SK-N-SH (cell line): ENCODE results near the gene SURF4.

Experiments used
- ELF1 ChIP-seq: IDR thresholded peaks from 2 replicates; pipeline ENCODE4 v1.4.0; 2012
- EP300 ChIP-seq, 2 experiments: IDR thresholded peaks; 2 replicates each; pipeline versions ENCODE4 v1.4.0 to v1.6.1; 2012; ENCODE audit warnings: borderline replicate concordance in 1 of 2, low read depth in 1 of 2, low read length in 1 of 2
- NRF1 ChIP-seq: IDR thresholded peaks from 2 replicates; pipeline ENCODE4 v1.6.1; 2012; ENCODE audit warnings: low read depth, mild to moderate bottlenecking, low read length
- RAD21 ChIP-seq: IDR thresholded peaks from 2 replicates; pipeline ENCODE4 v1.6.1; 2012; ENCODE audit warnings: mild to moderate bottlenecking, low read length
- TCF12 ChIP-seq: IDR thresholded peaks from 2 replicates; pipeline ENCODE4 v1.4.0; 2012
- YY1 ChIP-seq: IDR thresholded peaks from 2 replicates; pipeline ENCODE4 v1.4.0; 2012; ENCODE audit warnings: low read depth, mild to moderate bottlenecking
- TF ChIP-seq, protein P1 (sequence below): fragments of 200-600 bp; sonication (generic); IDR thresholded peaks from 2 replicates; pipeline ENCODE4 v1.6.1; 2017; ENCODE audit warnings: antibody characterized with exemption, mild to moderate bottlenecking, moderate library complexity
- TF ChIP-seq, protein P2 (sequence below): fragments of 150-350 bp; IDR thresholded peaks from 2 replicates; pipeline ENCODE4 v1.6.1; 2017; ENCODE audit warnings: antibody characterized with exemption, low read length, low read depth, borderline replicate concordance
- TF ChIP-seq, protein P3 (sequence below): IDR thresholded peaks from 2 replicates; pipeline ENCODE4 v1.4.0; 2012; ENCODE audit warnings: low read depth

DNA sequence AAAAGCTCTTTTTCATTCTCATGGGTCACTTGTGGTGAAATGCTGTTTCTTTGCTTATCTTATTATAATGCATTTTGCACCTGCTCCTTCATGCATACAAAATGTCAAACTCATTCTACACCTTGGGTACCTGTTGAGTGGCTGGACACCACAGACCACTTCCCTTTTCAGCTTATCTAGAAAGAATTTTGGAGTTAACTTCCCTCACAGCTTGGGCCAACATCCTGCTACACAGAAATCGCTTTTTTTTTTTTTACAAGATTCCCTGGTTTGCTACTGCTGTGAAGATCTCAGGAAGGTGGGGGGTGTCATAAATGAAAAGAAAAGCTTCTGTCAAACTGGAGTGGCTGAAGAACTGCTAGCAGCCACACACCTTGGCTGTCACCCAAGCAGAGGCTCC, 39.3 kb upstream of the SURF4 start:
- no peak for TF ChIP-seq EP300 (IDR thresholded peaks at IDR 0.05; ENCODE audit: borderline replicate concordance in 1 of 2, low read depth in 1 of 2, low read length in 1 of 2)
- TF ChIP-seq, protein P1, sequence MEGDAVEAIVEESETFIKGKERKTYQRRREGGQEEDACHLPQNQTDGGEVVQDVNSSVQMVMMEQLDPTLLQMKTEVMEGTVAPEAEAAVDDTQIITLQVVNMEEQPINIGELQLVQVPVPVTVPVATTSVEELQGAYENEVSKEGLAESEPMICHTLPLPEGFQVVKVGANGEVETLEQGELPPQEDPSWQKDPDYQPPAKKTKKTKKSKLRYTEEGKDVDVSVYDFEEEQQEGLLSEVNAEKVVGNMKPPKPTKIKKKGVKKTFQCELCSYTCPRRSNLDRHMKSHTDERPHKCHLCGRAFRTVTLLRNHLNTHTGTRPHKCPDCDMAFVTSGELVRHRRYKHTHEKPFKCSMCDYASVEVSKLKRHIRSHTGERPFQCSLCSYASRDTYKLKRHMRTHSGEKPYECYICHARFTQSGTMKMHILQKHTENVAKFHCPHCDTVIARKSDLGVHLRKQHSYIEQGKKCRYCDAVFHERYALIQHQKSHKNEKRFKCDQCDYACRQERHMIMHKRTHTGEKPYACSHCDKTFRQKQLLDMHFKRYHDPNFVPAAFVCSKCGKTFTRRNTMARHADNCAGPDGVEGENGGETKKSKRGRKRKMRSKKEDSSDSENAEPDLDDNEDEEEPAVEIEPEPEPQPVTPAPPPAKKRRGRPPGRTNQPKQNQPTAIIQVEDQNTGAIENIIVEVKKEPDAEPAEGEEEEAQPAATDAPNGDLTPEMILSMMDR: no peak
- no peak for TF ChIP-seq ELF1
- TF ChIP-seq, protein P2, sequence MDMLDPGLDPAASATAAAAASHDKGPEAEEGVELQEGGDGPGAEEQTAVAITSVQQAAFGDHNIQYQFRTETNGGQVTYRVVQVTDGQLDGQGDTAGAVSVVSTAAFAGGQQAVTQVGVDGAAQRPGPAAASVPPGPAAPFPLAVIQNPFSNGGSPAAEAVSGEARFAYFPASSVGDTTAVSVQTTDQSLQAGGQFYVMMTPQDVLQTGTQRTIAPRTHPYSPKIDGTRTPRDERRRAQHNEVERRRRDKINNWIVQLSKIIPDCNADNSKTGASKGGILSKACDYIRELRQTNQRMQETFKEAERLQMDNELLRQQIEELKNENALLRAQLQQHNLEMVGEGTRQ: no peak
- TF ChIP-seq RAD21: no peak
- TF ChIP-seq YY1: no peak
- TF ChIP-seq, protein P3, sequence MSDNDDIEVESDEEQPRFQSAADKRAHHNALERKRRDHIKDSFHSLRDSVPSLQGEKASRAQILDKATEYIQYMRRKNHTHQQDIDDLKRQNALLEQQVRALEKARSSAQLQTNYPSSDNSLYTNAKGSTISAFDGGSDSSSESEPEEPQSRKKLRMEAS: no peak
- TF ChIP-seq TCF12: no peak
- no peak for TF ChIP-seq NRF1
